SK-N-SH treated with all-trans-retinoic acid at 6 μM for 48 hours (cell line): ENCODE measurements around the gene HSPA12A.

ENCODE experiments used
- ATAC-seq: fragments of 200-7000 bp; cut with Tn5 transposase; 3 replicates; pipeline ENCODE4 v1.9.1; 2020; ENCODE audit warnings: mild to moderate bottlenecking, moderate library complexity
- ARNTL ChIP-seq: fragments of 450-650 bp; formaldehyde crosslinking; IDR thresholded peaks from 2 replicates; pipeline ENCODE4 v1.5.0; 2020; ENCODE audit warnings: low read depth, mild to moderate bottlenecking, moderate library complexity, borderline replicate concordance
- BACH2 ChIP-seq: fragments of 250-450 bp; sonication (Bioruptor Pico); IDR thresholded peaks from 2 replicates; pipeline ENCODE4 v1.9.0; 2021; ENCODE audit warnings: mild to moderate bottlenecking, borderline replicate concordance
- CSDC2 ChIP-seq: fragments of 250-450 bp; sonication (Bioruptor Pico); IDR thresholded peaks from 2 replicates; pipeline ENCODE4 v1.5.0; 2020; ENCODE audit warnings: mild to moderate bottlenecking, moderate library complexity
- ESRRG ChIP-seq: fragments of 250-450 bp; sonication (Bioruptor Pico); IDR thresholded peaks from 2 replicates; pipeline ENCODE4 v1.6.1; 2021; ENCODE audit warnings: mild to moderate bottlenecking
- GLIS3 ChIP-seq: fragments of 250-450 bp; sonication (Bioruptor Pico); IDR thresholded peaks from 2 replicates; pipeline ENCODE4 v1.5.0; 2020; ENCODE audit warnings: mild to moderate bottlenecking, moderate library complexity
- ISL1 ChIP-seq: fragments of 250-450 bp; sonication (Bioruptor Pico); IDR thresholded peaks from 2 replicates; pipeline ENCODE4 v2.1.2; 2022; ENCODE audit warnings: mild to moderate bottlenecking, moderate library complexity
- OSR1 ChIP-seq: fragments of 250-450 bp; sonication (Bioruptor Pico); IDR thresholded peaks from 2 replicates; pipeline ENCODE4 v1.8.0; 2022; ENCODE audit warnings: moderate library complexity, mild to moderate bottlenecking, inconsistent platforms
- PPARA ChIP-seq: fragments of 250-450 bp; sonication (Bioruptor Pico); IDR thresholded peaks from 2 replicates; pipeline ENCODE4 v1.5.0; 2020; ENCODE audit warnings: mild to moderate bottlenecking, borderline replicate concordance
- RARB ChIP-seq: fragments of 250-450 bp; sonication (Bioruptor Pico); IDR thresholded peaks from 2 replicates; pipeline ENCODE4 v1.8.0; 2021; ENCODE audit warnings: mild to moderate bottlenecking, moderate library complexity
- SNAI2 ChIP-seq: fragments of 250-450 bp; sonication (Bioruptor Pico); IDR thresholded peaks from 2 replicates; pipeline ENCODE4 v1.5.0; 2020; ENCODE audit warnings: mild to moderate bottlenecking, moderate library complexity
- TCF4 ChIP-seq: fragments of 250-450 bp; sonication (Bioruptor Pico); IDR thresholded peaks from 2 replicates; pipeline ENCODE4 v1.8.0; 2021; ENCODE audit warnings: mild to moderate bottlenecking, moderate library complexity, borderline replicate concordance
- TSHZ2 ChIP-seq: fragments of 250-450 bp; sonication (Bioruptor Pico); IDR thresholded peaks from 2 replicates; pipeline ENCODE4 v1.5.0; 2020; ENCODE audit warnings: mild to moderate bottlenecking, moderate library complexity
- ZC3H10 ChIP-seq: fragments of 250-450 bp; sonication (Bioruptor Pico); IDR thresholded peaks from 2 replicates; pipeline ENCODE4 v1.5.1; 2021; ENCODE audit warnings: mild to moderate bottlenecking, moderate library complexity
- ZFP30 ChIP-seq: fragments of 450-650 bp; formaldehyde crosslinking; IDR thresholded peaks from 2 replicates; pipeline ENCODE4 v1.5.0; 2022; ENCODE audit warnings: mild to moderate bottlenecking, moderate library complexity
- ZNF565 ChIP-seq: fragments of 450-650 bp; formaldehyde crosslinking; conservative IDR thresholded peaks from 2 replicates; pipeline ENCODE4 v1.5.0; 2020; ENCODE audit warnings: low read depth, mild to moderate bottlenecking, moderate library complexity
- ZNF70 ChIP-seq: fragments of 450-650 bp; formaldehyde crosslinking; IDR thresholded peaks from 2 replicates; pipeline ENCODE4 v1.5.0; 2020; ENCODE audit warnings: mild to moderate bottlenecking, moderate library complexity
- ZNF8 ChIP-seq: fragments of 450-650 bp; formaldehyde crosslinking; IDR thresholded peaks from 2 replicates; pipeline ENCODE4 v1.5.0; 2020; ENCODE audit warnings: mild to moderate bottlenecking, moderate library complexity
- TF ChIP-seq, protein P1 (sequence below): fragments of 250-450 bp; sonication (Bioruptor Pico); IDR thresholded peaks from 2 replicates; pipeline ENCODE4 v1.8.0; 2021; ENCODE audit warnings: low read depth, mild to moderate bottlenecking, moderate library complexity, borderline replicate concordance
- TF ChIP-seq, protein P2 (sequence below): fragments of 250-450 bp; sonication (Bioruptor Pico); IDR thresholded peaks from 2 replicates; pipeline ENCODE4 v1.5.1; 2020; ENCODE audit warnings: low read depth, mild to moderate bottlenecking, moderate library complexity
- TF ChIP-seq, protein P3 (sequence below): fragments of 250-450 bp; sonication (Bioruptor Pico); IDR thresholded peaks from 2 replicates; pipeline ENCODE4 v1.5.1; 2021; ENCODE audit warnings: mild to moderate bottlenecking, moderate library complexity
- TF ChIP-seq, protein P4 (sequence below): fragments of 250-450 bp; sonication (Bioruptor Pico); IDR thresholded peaks from 2 replicates; pipeline ENCODE4 v1.8.0; 2020; ENCODE audit warnings: mild to moderate bottlenecking, moderate library complexity, borderline replicate concordance

HSPA12A gene

DNA sequence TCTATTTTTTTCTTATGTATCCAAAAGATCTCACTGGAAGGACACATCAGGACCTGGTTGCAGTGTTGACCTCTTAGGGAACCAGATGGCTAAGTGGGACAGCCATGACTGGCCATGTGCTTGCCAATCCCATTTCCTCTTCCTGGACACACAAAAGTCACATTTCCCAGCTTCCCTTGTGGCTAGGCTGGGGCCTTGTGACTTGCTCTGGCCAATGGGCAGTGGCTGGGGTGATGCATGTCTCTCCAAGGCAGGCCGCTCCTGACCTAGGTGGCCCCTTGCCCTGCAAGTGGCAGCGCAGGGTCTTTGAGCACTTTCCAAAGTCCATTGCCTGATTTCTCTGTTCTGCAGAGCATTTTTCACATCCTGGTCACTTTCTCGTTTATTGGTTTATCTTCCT, 41.7 kb upstream of the HSPA12A start (continued):
- TF ChIP-seq TSHZ2 (no peak), SNAI2 (CRISPR knock-in tag) (no peak), PPARA (CRISPR knock-in tag) (no peak), ISL1 (no peak)
- TF ChIP-seq, protein P1, sequence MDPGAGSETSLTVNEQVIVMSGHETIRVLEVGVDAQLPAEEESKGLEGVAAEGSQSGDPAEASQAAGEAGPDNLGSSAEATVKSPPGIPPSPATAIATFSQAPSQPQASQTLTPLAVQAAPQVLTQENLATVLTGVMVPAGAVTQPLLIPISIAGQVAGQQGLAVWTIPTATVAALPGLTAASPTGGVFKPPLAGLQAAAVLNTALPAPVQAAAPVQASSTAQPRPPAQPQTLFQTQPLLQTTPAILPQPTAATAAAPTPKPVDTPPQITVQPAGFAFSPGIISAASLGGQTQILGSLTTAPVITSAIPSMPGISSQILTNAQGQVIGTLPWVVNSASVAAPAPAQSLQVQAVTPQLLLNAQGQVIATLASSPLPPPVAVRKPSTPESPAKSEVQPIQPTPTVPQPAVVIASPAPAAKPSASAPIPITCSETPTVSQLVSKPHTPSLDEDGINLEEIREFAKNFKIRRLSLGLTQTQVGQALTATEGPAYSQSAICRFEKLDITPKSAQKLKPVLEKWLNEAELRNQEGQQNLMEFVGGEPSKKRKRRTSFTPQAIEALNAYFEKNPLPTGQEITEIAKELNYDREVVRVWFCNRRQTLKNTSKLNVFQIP (CRISPR knock-in tag), result no peak

DNA sequence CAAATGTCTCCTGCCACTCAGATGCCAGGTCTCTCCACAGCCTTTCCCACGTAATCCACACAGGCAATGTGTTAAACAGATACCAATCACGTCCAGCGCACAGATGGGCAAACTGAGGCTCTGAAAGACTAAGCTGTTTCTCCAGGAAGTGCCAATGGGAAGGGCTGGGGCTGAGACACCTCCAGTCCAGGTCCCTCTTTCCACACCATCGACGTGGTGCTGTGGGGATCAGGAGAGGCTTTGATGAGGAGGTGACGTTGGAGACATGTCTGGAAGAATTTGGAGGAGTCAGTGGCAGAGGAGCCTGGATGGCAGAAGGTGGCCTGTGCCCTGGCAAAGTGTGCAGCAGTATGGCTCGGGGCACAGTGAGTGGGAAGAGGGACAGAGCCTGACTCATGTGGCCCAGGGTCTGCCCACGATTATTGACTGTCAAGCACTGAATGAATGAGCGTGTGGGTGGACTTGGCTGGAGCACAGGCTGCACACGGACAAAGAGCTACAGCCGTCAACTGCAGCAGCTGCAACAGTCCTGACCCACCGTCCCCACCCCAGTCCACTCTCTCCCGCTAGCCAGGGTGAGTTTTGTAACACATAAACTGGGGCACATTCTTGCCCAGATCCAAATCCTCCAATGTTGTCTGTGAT, 40.8 kb upstream of the HSPA12A start:
- TF ChIP-seq, protein P2, sequence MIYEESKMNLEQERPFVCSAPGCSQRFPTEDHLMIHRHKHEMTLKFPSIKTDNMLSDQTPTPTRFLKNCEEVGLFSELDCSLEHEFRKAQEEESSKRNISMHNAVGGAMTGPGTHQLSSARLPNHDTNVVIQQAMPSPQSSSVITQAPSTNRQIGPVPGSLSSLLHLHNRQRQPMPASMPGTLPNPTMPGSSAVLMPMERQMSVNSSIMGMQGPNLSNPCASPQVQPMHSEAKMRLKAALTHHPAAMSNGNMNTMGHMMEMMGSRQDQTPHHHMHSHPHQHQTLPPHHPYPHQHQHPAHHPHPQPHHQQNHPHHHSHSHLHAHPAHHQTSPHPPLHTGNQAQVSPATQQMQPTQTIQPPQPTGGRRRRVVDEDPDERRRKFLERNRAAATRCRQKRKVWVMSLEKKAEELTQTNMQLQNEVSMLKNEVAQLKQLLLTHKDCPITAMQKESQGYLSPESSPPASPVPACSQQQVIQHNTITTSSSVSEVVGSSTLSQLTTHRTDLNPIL (CRISPR knock-in tag), result no peak
- TF ChIP-seq CSDC2 (CRISPR knock-in tag) (no peak), ESRRG (CRISPR knock-in tag) (no peak), RARB (no peak), SNAI2 (CRISPR knock-in tag) (no peak), ZNF70 (CRISPR knock-in tag) (no peak), ZNF565 (CRISPR knock-in tag) (no peak), ISL1 (no peak), ZC3H10 (CRISPR knock-in tag) (no peak), ZNF8 (CRISPR knock-in tag) (no peak), ZFP30 (CRISPR knock-in tag) (no peak), TSHZ2 (no peak), GLIS3 (CRISPR knock-in tag) (no peak), ARNTL (CRISPR knock-in tag) (no peak), OSR1 (no peak), BACH2 (no peak), TCF4 (CRISPR knock-in tag) (no peak)
- TF ChIP-seq, protein P3, sequence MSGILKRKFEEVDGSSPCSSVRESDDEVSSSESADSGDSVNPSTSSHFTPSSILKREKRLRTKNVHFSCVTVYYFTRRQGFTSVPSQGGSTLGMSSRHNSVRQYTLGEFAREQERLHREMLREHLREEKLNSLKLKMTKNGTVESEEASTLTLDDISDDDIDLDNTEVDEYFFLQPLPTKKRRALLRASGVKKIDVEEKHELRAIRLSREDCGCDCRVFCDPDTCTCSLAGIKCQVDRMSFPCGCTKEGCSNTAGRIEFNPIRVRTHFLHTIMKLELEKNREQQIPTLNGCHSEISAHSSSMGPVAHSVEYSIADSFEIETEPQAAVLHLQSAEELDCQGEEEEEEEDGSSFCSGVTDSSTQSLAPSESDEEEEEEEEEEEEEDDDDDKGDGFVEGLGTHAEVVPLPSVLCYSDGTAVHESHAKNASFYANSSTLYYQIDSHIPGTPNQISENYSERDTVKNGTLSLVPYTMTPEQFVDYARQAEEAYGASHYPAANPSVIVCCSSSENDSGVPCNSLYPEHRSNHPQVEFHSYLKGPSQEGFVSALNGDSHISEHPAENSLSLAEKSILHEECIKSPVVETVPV, result no peak
- TF ChIP-seq, protein P4, sequence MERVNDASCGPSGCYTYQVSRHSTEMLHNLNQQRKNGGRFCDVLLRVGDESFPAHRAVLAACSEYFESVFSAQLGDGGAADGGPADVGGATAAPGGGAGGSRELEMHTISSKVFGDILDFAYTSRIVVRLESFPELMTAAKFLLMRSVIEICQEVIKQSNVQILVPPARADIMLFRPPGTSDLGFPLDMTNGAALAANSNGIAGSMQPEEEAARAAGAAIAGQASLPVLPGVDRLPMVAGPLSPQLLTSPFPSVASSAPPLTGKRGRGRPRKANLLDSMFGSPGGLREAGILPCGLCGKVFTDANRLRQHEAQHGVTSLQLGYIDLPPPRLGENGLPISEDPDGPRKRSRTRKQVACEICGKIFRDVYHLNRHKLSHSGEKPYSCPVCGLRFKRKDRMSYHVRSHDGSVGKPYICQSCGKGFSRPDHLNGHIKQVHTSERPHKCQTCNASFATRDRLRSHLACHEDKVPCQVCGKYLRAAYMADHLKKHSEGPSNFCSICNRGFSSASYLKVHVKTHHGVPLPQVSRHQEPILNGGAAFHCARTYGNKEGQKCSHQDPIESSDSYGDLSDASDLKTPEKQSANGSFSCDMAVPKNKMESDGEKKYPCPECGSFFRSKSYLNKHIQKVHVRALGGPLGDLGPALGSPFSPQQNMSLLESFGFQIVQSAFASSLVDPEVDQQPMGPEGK (CRISPR knock-in tag), result no peak
- TF ChIP-seq, protein P1 (CRISPR knock-in tag), result no peak
- no peak for ATAC-seq
